Activated CD4-positive, alpha-beta memory T cell treated with anti-CD3 and anti-CD28 coated beads, Interleukin-2, amount 10 ng/mL, durations not matched to agents 7 days and 5 days (primary cell): ENCODE results near the gene RPL34. TPM values are rescaled to one million over a fixed set of nuclear protein-coding genes. Genes with fewer than 3 reads are reported as not detected.

Experiments
- total RNA-seq, 2 experiments: library from RNA; stranded (reverse); gene quantifications; one replicate each; pipeline ENCODE4 v1.2.3, GENCODE V29; 2021

RPL34 gene
- total RNA-seq, 2 experiments from 2014 or later, result 1,156 to 1,199 TPM

Other genes starting within 250 kb of the RPL34 start
- 10 to 100 TPM; 81.4 to 85.1 TPM for gene OSTC, start 30.0 kb downstream of the RPL34 start, total RNA-seq
- not detected for gene ETNPPL, start 142.5 kb downstream of the RPL34 start, total RNA-seq